SK-N-MC (cell line): ENCODE measurements around the gene NECAB3.

ENCODE experiments used
- EZH2 ChIP-seq: fragments of 200-600 bp; sonication (generic); IDR thresholded peaks from one replicate; pipeline ENCODE4 v1.6.1; 2017; ENCODE audit warnings: antibody characterized with exemption
- POLR2AphosphoS5 ChIP-seq: IDR thresholded peaks from 2 replicates; pipeline ENCODE4 v1.6.1; 2012; ENCODE audit warnings: mild to moderate bottlenecking, low read depth, low read length, borderline replicate concordance

DNA sequence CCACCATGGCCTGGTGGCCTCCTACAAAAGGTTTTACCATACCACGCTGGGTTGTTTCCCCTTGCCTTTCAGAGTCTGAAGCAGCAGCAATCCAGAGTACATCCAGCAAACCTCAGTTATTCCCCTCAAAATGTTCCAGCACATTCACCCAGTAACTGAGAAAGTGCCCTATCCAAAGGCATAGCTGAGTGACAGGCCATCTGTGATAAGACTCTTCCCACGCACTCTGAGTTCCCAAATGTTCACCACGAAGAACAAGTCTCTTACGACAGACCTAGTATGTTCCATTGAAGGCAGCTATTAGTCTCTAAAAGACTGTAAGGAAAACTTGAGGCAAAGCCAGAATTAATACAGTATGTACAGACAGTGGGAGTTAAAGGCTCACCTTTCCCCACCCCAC is 43.7 kb downstream of the NECAB3 start:
- no peak for TF ChIP-seq POLR2AphosphoS5
- no peak for TF ChIP-seq EZH2
